Limb (tissue), 2 donors: ENCODE data around the gene SERPINF2.
"Not testable (repeated sequence)": the region's sequence is repeated elsewhere in the genome, so short reads cannot be mapped to it uniquely, and the experiment has no call there.

Source experiments
- DNase-seq, 2 donors: peaks; one replicate each; pipeline ENCODE4 v3.0.0-alpha.2; 2016; ENCODE audit errors: extremely low spot score in 2 of 2

The SERPINF2 gene

DNA sequence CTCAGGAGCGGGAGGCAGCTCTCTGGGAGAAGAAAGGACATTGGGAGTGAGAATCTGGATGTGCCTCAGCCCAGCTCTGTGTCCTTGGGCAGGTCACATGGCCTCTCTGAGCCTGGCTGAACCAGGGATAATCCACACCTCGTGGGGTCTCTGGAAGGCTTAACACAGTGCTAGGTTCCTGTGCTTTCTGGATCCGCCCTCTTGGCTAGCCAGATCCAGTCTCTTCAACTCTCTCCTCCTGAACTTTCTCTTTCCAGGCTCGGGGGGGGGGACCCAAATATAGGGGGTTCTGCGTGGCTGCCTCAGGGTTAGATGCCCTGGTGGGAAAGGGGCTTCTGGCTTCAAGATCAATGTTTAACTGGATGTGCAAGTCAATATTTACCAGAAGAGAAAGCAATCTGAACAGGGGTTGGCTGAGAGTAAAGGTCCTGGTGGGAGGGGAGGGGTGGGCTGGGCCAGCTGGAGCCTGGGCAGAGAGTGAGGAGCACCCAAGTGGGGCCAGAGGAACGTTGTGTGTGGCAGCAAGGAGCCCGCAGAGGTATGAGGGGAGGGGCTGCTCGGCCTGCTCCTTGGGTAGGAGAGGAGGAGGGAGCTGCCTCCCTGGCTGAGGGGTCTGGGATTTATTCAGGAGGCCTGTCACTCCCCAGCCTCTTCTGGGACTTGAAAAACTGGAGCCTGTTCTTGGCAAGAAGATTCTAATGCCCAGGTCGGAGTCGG, at the start of gene SERPINF2:
Gene SERPINF2, plus strand, starts transcription at position 501 of the 717 bp plus-strand sequence. CDS start 2,125 bp downstream, outside the sequence.
- DNase-seq = peak in 1 of 2 donors; percentile 21

DNA sequence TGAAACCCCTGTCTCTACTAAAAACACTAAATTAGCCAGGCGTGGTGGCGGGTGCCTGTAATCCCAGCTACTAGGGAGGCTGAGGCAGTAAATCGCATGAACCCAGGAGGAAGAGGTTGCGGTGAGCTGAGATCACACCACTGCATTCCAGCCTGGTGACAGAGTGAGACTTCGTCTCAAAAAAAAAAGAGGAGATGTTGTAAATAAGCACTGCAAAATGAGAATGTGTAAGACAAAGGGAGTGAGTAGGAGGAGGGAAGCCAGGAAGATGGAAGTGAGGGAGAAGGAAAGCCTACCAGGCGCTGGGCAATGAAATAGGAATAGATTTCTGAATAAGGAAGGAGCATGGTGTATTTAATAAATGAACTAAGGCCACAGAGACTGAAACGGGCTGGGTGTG, 49.3 kb upstream of the SERPINF2 start:
- DNase-seq = no peak

DNA sequence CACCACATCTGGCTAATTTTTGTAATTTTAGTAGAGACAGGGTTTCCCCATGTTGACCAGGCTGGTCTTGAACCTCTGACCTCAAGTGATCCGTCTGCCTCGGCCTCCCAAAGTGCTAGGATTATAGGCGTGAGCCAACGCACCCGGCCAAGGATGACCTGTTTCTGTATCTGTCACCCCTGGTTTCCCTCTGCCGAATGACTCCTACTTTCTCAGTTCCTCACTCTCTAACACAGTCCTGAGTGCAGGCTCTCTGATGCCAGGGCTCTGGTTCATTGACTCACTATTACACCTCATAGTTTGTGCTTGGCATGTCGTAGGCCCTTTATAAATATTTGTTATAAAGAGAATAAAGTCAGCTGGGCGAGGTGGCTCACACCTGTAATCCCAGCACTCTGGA, 47.3 kb upstream of the SERPINF2 start:
- DNase-seq = no peak

DNA sequence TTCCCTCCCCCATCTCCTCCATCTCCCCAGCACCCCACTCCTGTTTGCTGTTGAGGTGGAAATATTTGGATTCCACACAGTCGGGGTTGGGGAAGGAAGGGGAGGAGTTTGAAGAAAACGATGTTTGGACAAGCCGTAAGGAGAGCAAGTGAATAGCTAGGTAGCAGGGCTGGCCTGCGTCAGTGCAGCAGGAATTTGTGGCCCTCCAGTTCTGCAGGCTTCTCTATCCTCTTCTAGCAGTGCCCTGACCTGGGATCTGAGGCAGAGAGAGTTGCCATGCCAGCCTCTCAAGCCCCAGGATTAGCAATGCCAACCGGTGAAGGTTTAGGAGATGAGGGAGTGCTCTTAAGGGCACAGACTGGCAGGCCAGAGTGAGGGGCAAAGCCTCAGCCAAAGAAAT, 45.0 kb upstream of the SERPINF2 start:
- no peak for DNase-seq

DNA sequence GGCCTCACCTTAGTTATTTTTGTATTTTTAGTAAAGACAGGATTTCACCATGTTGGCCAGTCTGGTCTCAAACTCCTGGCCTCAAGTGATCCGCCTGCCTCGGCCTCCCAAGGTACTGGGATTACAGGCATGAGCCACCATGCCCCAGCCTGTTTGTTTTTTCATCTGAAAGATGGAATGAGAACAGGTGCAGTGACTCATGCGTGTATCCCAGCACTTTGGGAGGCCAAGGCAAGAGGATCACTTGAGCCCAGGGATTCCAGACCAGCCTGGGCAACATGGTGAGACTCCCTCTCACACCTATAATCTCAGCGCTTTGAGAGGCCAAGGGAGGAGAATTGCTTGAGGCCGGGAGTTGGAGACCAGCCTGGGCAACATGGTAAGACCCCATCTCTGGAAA, 42.8 kb upstream of the SERPINF2 start:
- not testable (repeated sequence) for DNase-seq

DNA sequence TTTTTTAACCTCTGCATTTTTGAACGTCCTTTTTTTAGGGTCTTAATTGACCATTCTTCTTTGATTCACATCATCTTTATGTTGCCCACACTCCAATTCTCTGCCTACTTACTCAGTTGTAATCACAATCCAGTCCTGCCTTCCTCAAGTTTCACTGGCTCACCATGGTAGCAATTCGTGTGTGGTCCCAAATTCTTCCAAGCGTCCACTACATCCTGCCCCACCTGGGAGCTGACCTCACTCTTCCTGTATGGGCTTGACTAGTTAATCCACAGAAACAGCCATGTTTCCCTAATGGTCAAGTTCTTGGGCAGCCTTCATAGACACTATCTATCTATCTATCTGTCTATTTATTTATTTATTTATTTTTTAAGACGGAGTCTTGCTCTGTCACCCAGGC, 39.6 kb upstream of the SERPINF2 start:
- DNase-seq = no peak

DNA sequence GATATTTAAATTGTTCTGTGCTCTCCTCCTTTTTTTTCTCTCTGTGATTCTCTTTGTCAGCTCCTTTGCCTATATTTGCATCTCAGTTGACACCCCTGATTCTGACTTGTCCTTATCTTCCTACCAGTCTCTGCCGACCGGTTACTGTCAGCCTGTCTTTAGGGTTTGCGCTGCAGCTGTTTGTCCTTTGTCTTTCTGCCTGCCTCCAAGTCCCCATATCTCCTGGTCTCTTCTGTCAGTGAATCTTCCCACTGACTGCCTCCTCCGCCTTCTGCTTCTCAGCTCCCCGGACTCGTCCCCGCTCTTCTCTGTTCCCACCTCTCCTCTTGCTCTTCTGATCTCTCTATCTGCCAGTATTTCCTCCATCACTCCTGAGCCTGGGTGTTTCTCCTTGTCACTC, 37.7 kb upstream of the SERPINF2 start:
- no peak for DNase-seq

DNA sequence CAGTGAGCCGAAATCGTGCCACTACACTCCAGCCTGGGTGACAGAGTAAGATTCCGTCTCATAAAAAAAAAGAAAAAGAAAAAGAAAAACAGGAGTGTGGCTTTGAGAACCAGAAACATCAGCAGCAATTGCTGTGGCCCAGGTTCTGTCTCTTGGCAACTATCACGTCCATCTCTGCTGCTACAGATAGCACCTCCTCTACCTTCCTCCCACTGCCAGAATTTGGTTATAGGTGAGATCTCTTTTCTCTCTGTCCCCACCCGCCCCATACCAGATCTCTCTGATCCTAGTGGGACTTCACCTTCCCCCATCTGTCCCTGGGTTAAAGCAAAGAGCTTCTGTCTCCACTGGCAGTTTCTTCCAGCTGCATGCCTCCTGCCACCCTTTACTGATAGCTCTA, 35.6 kb upstream of the SERPINF2 start:
- DNase-seq = no peak

DNA sequence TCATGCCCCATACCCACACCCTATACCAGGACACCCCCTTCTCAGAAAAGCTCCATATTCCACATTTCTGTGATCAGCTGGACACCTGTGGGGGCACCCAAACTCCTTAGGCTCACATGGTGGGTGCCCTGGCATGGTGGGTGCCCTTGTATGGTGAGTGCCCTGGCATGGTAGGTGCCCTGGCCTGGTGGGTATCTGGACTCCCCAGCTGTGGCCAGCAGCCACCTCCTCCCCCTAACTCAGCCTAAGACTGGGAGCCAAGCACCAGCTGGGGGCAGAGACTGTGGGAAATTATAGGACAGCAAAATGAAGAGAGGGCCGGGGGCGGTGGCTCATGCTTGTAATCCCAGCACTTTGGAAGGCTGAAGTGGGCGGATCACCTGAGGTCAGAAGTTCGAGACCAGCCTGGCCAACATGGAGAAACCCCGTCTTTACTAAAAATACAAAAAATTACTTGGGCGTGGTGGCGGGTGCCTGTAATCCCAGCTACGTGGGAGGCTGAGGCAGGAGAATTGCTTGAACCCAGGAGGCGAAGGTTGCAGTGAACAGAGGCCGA, 33.8 kb upstream of the SERPINF2 start:
- DNase-seq = not testable (repeated sequence)

DNA sequence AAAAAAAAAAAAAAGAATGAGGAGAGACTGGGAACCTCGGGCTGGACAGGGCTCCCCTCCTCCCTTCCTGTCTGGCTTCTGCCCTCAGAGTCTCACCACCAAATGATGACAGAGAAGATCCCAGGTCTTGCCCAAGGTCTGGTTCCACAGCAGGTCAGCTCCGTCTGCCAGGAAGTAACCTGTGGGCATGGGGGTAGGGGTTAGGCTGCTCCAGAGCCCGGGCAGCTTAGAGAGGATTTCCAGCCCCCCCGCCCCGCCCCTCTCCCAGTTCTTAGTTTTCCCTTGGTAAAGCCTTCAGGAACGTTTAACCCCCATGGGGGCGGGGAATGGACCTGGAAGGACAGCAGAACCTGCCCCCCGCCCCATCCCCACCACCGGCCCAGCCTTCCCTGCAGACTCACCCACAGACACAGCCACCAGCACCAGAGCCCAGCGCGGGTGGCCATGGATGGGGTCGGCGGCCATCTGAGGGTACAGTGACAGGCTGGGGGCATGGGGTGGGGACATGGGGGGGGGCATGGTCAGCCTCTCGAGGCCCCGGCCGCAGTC, 33.2 kb upstream of the SERPINF2 start:
- DNase-seq = no peak

DNA sequence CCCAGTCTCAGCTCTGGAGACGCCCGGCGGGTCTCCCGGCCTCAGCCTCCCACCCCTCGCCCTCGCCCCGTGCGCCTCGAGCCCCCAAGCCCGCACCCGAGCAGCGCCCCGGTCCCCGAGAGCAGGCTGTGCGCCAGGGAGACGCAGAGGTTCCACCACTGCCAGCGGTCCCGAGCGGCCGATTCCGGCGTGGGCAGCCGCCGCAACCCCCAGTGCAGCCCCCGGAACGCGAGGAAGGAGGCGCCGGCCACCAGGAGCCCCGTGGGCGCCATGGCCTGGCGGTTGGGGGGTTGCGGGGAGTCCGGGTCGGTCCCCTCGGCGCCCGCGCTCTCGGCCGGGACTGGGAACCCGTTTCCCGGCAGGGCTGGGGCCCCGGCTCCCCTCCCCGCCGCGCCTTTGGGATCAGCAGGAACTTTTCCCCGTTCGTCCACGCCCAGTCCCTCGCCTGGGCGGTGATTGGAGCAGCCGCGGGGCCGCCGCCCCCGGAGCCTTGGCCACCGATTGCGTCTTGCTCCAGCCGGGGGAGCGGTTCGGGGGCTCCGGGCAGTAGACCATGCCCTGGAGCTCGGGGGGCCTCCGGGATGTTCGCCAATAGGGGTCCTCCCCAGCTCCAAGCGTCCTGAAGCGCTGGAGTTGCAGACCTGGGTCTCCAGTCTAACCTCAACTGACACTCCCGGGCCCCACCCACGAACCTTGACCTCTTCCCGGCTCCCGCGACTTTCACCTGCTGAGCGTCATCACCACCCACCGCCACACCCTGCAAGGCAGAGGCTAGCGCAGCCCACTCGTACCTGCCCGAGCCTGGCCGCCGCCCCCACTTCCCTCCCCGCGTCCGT, 32.5 kb upstream of the SERPINF2 start, which contains the start of gene TLCD2:
Gene TLCD2, minus strand, starts transcription at position 407 of the 836 bp plus-strand sequence. Its CDS starts 135 bp downstream, at position 272.
- peak; percentile 69 to 80 for DNase-seq

DNA sequence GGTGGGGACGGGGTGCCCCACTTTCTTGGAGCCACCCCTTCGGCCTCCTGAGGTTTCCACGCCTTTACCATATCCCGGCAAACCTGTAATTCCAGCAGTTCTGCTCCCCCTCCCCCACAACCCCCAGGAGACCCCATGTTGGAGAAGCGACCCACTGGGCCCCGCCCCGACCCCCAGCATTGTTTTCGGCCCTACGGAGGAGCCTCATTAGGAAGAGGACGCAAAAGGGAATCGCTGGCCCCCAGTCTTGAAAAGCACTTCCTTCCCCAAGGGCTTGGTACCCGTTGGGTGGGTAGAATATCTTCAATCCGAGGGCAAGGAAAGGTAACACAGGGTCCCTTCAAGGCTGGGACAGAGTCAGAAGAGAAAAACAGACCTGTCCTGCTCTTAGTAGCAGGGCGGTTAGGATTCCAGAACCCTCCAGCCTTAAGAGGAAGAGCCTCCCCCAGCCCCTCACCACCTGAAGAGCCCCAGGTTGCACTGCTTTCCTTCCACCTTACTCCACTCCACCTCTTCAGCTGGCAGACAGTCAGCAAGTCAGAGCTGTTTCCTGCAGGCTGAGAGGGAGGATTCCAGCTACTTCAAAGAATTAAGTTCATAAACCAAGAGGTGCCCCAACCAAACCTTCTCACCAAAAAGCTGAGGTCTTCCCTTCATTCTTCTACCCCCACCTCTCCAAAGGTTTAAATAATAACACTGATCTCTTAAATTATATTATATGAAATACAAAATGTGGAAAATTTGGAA, 31.7 kb upstream of the SERPINF2 start:
- DNase-seq = no peak

DNA sequence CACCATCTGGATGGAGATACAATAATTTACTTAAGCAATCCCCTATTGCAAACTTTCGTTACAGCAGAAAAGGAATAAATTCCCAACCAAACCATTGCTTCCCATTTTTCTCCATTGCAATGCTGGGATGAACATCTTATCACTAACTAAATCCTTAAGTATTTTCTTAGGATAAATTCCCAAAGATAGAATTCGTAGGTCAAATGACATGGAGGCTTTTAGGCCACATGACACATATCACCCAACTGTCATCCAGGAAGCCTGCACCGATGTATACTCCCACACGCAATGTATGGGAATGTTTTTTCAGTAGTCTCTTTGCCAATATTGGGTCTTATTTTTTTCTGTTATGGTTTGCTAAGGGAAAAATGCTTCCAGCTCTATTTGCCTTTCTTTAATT, 30.9 kb upstream of the SERPINF2 start:
- DNase-seq = no peak

DNA sequence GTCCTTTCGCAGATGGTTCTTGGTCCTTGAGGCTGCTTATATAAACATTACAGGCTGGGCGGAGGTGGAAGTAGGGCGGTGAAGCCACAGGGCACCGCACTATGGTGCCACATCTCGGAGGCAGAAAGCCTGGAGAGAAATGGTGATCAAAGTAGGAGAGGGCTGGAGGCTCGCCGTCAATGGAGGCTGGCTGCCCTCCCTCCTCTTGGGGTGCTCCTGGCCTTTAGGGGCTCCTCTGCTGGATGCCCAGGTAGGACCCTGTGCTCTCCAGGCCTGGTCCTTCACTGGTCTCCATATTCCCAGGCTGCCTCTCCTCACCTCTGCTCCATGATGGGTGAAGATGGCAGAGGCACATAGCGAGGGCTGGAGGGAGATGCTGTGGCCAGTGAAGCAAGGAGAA, 30.4 kb upstream of the SERPINF2 start:
- no peak for DNase-seq

DNA sequence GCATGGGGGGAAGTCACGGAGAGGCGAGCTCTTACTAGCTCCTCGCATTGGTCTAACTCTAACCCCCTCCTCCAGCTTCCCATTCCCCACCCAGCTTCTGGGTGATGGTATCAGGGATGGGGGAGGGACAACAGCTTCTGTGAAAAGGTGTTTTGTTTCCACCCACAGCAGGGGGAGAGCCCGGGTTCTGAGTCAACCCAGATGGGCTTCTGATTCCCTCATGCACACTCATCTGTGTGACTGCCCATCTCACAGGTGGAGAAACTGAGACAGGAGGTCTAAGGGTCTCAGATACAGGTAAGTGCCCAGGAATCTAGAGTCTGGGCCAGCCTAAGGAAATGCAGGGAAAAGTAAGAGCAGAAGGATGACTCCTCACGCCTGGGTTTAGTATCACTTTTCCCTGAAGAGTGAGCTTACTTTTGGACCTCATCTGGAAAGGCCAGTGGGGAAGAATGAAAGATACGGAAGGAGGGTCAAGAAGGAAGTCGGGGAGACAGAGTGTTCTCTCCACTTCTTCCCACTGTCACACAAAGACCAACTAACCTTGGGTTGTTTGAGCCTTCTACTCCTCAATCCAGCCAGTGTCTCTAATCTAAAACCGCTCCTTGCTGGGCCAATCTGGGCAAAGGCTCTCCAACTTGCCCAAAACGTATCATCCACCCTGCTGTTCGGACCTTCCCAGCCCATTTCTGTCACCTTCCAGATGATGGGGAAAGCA, 29.4 kb upstream of the SERPINF2 start:
- DNase-seq = no peak

DNA sequence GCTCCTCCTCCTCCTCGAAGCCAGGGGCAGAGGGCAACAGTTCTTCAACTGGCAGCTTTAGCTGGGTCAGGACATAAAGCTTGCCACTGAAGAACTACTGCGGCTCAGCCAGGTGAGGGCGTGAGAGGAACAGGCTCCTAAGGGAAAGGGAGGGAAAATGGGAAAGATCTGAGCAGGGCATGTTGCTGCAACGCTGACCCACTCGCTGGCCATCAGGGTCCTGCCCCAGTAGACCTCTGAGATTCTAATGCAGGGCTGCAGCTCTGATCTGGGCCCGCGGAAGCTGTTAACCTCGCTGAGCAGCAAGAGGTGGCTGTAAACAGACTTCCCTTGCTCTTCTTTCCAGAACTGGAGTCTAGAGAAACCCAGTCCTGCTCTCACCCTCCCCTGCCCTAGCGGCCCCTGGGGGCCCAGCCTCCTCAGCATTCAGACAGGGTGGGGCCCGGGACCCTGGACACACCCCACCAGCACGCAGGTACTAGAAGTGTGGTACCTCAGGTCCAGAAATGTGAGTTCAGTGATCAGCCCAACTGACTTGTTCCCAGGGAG, 28.7 kb upstream of the SERPINF2 start:
- peak in 1 of 2 donors; percentile 50 for DNase-seq

DNA sequence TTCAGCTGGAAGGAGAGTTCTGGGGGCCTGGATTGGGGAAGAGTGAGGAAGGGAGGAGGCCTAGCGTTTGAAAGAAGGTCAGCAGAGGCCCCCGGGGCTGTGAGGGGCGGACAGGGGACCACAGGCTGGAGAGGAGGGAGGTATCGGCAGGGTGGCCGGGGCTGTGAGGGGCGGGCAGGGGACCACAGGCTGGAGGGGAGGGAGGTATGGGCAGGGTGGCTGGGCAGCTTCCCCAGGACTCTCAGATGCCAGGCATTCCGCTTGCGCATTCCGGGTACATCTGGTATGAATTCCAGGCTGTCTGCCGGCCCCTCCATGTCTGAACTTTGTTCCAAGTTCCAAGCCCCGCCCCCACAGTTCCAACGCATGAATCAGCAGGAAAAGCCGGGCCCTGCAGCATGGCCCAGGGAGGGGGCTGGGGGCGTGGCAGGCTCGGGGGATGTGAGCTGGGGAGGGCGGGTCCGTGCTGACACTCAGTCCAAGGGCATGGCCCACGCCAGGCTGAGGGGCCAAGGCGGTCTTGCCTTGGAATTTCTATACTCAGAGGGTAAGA, 28.2 kb upstream of the SERPINF2 start:
- peak; percentile 96 for DNase-seq

DNA sequence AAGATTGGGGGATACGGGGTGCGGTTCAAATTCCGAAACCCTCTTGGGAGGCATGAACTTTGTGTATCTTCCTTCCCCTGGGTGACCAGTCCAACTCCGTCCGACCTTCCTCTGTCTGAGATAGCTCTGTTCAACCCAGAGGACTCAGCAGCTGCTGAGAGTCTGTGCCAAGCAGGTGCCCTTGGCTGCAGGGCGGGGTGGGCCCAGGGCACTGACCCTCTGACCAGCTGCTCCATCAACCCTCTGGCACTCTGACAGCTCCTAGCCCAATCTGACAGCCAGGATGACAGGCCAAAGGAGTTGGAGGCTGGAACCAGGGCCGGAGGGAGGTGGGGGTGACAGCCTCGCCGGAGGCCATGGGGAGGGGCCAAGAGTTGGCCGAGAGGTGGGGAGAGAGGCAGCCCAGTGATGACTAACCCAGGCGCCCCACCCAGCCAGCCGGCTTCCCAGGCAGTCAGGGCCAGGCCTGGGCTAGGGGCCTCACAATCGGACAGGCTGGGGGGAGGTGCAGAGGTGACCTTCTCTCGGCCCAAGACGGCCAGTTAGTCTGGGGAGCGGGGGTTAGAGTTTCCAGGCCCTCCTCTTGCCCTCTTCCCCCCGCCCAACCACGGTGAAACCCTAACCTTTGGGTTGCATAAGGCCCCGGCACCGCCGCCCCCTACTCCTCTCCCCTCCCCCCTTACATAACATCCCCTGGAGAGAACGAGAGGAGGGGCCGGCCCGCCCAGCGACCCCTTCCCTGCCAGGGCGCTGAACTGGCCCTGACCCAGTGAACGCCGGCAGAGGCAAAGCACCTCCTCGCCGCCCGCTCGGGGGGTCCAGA, 27.5 kb upstream of the SERPINF2 start:
- DNase-seq = peak; percentile 74 to 83

DNA sequence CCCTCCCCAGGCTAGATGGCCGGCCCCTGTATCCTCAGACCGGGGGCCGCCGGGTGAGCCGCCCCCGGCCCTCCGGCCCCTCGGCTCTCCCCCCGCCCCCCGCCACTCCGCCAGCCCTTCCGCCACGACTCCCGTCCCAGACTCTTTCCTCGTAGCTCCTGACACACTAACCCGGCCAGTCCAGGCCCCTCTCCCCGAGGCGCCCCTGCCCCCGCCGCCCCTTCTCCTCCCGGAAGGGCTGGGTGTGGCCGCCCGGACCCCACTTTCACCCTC, 26.9 kb upstream of the SERPINF2 start:
- DNase-seq = no peak
